ENCODE data around the gene NR1I3.

The NR1I3 gene

GRCh38 chr1:161198897-161199431 lies 39.0 kb downstream of the NR1I3 start, which contains the start of gene ADAMTS4:
TSS of gene ADAMTS4 (minus strand) at chr1:161199054. CDS start at chr1:161198627, 427 bp downstream.
- DNase-seq: no peak
- in situ Hi-C loops (cut with MboI; ENCODE audit: low pct_unique_long_range_greater_than_20kb, low sequenced_read_pairs): loop anchor here (25.0 kb wide), 1 partner anchor 188 kb away; no protein-coding TSS in a partner anchor

- in situ Hi-C loops (cut with MboI; ENCODE audit: low pct_unique_long_range_greater_than_20kb, low sequenced_read_pairs): loop anchor here (25.0 kb wide), 1 partner anchor 189 kb away; no protein-coding TSS in a partner anchor
- DNase-seq: no peak
Measured at GRCh38 chr1:161198194-161198896, 39.7 kb downstream of the NR1I3 start.

- in situ Hi-C loops (cut with MboI; ENCODE audit: low pct_unique_long_range_greater_than_20kb, low sequenced_read_pairs): loop anchor here (25.0 kb wide), 1 partner anchor 190 kb away; no protein-coding TSS in a partner anchor
- DNase-seq: no peak
Measured at GRCh38 chr1:161197560-161198193, 40.3 kb downstream of the NR1I3 start.

GRCh38 chr1:161196521-161197451 lies 41.2 kb downstream of the NR1I3 start:
- in situ Hi-C loops (cut with MboI; ENCODE audit: low pct_unique_long_range_greater_than_20kb, low sequenced_read_pairs): loop anchor here (25.0 kb wide), 1 partner anchor 191 kb away; no protein-coding TSS in a partner anchor
- no peak for DNase-seq

- in situ Hi-C loops (cut with MboI; ENCODE audit: low pct_unique_long_range_greater_than_20kb, low sequenced_read_pairs): loop anchor here (25.0 kb wide), 1 partner anchor 191 kb away; no protein-coding TSS in a partner anchor
- no peak for DNase-seq
Measured at GRCh38 chr1:161196111-161196510, 41.9 kb downstream of the NR1I3 start.

- in situ Hi-C loops (cut with MboI; ENCODE audit: low pct_unique_long_range_greater_than_20kb, low sequenced_read_pairs): loop anchor here (25.0 kb wide), 1 partner anchor 192 kb away; no protein-coding TSS in a partner anchor
Measured at GRCh38 chr1:161195171-161195570, 42.8 kb downstream of the NR1I3 start.

GRCh38 chr1:161193561-161194235 lies 44.3 kb downstream of the NR1I3 start:
- in situ Hi-C loops (cut with MboI; ENCODE audit: low pct_unique_long_range_greater_than_20kb, low sequenced_read_pairs): loop anchor here (25.0 kb wide), 1 partner anchor 194 kb away; no protein-coding TSS in a partner anchor
- DNase-seq: no peak

More at GRCh38 chr1:161195171-161195570, 42.8 kb downstream of the NR1I3 start:
- DNase-seq: peak; percentile 19

- in situ Hi-C loops (cut with MboI; ENCODE audit: low pct_unique_long_range_greater_than_20kb, low sequenced_read_pairs): loop anchor here (25.0 kb wide), 1 partner anchor 195 kb away; no protein-coding TSS in a partner anchor
Measured at GRCh38 chr1:161192476-161193465, 45.2 kb downstream of the NR1I3 start.

GRCh38 chr1:161191971-161192370 lies 46.0 kb downstream of the NR1I3 start:
- DNase-seq: no peak
- in situ Hi-C loops (cut with MboI; ENCODE audit: low pct_unique_long_range_greater_than_20kb, low sequenced_read_pairs): loop anchor here (25.0 kb wide), 1 partner anchor 195 kb away; no protein-coding TSS in a partner anchor

More at GRCh38 chr1:161192476-161193465, 45.2 kb downstream of the NR1I3 start:
- DNase-seq: peak; percentile 86

GRCh38 chr1:161190962-161191521 lies 47.0 kb downstream of the NR1I3 start:
- no peak for DNase-seq

GRCh38 chr1:161189036-161189435 lies 49.0 kb downstream of the NR1I3 start:
- no peak for DNase-seq
- in situ Hi-C loops (cut with MboI; ENCODE audit: low pct_unique_long_range_greater_than_20kb, low sequenced_read_pairs): loop anchor here (25.0 kb wide), 1 partner anchor 198 kb away; no protein-coding TSS in a partner anchor

More at GRCh38 chr1:161190962-161191521, 47.0 kb downstream of the NR1I3 start:
- in situ Hi-C loops (cut with MboI; ENCODE audit: low pct_unique_long_range_greater_than_20kb, low sequenced_read_pairs): loop anchor here (25.0 kb wide), 1 partner anchor 196 kb away; no protein-coding TSS in a partner anchor

GRCh38 chr1:161188381-161188780 lies 49.6 kb downstream of the NR1I3 start:
- in situ Hi-C loops (cut with MboI; ENCODE audit: low pct_unique_long_range_greater_than_20kb, low sequenced_read_pairs): loop anchor here (25.0 kb wide), 1 partner anchor 199 kb away; no protein-coding TSS in a partner anchor
- no peak for DNase-seq

- no peak for DNase-seq
- in situ Hi-C loops (cut with MboI; ENCODE audit: low pct_unique_long_range_greater_than_20kb, low sequenced_read_pairs): loop anchor here (25.0 kb wide), 1 partner anchor 200 kb away; no protein-coding TSS in a partner anchor
Measured at GRCh38 chr1:161187311-161187710, 50.7 kb downstream of the NR1I3 start.

GRCh38 chr1:161185732-161186311 lies 52.2 kb downstream of the NR1I3 start:
- DNase-seq: peak; percentile 87
- in situ Hi-C loops (cut with MboI; ENCODE audit: low pct_unique_long_range_greater_than_20kb, low sequenced_read_pairs): loop anchor here (25.0 kb wide), 1 partner anchor 201 kb away; no protein-coding TSS in a partner anchor

GRCh38 chr1:161185282-161185682 lies 52.7 kb downstream of the NR1I3 start:
- in situ Hi-C loops (cut with MboI; ENCODE audit: low pct_unique_long_range_greater_than_20kb, low sequenced_read_pairs): loop anchor here (25.0 kb wide), 1 partner anchor 202 kb away; no protein-coding TSS in a partner anchor
- peak; percentile 98 for DNase-seq

- in situ Hi-C loops (cut with MboI; ENCODE audit: low pct_unique_long_range_greater_than_20kb, low sequenced_read_pairs): loop anchor here (25.0 kb wide), 1 partner anchor 205 kb away; no protein-coding TSS in a partner anchor
- DNase-seq: no peak
Measured at GRCh38 chr1:161182214-161182613, 55.8 kb downstream of the NR1I3 start.

Measured in KBM-7 (cell line).